Skeletal muscle satellite cell (primary cell): ENCODE measurements around the gene BCAN.
"Not testable (repeated sequence)": the region's sequence is repeated elsewhere in the genome, so short reads cannot be mapped to it uniquely, and the experiment has no call there.

ENCODE experiments used
- H3K27me3 ChIP-seq: 2 replicates; pipeline ENCODE4 v1.7.0; 2013; ENCODE audit warnings: low read length; ENCODE audit not compliant: control insufficient read depth, insufficient read depth
- H3K36me3 ChIP-seq: 2 replicates; pipeline ENCODE4 v1.7.0; 2013; ENCODE audit warnings: mild to moderate bottlenecking, control low read depth, low read length; ENCODE audit not compliant: insufficient read depth
- H3K4me1 ChIP-seq: 2 replicates; pipeline ENCODE4 v1.7.0; 2013; ENCODE audit warnings: low read length; ENCODE audit not compliant: control insufficient read depth, insufficient read depth
- H3K4me2 ChIP-seq: 2 replicates; pipeline ENCODE4 v1.7.0; 2013; ENCODE audit warnings: mild to moderate bottlenecking, low read length
- H3K4me3 ChIP-seq: 2 replicates; pipeline ENCODE4 v1.7.0; 2013; ENCODE audit warnings: low read length
- H3K9ac ChIP-seq: 2 replicates; pipeline ENCODE4 v1.7.0; 2013; ENCODE audit warnings: mild to moderate bottlenecking, low read depth, low read length, moderate library complexity
- H3K9me3 ChIP-seq: replicated peaks from 2 replicates; pipeline ENCODE4 v1.7.0; 2013; ENCODE audit warnings: mild to moderate bottlenecking, control low read depth, low read length

Gene BCAN

DNA sequence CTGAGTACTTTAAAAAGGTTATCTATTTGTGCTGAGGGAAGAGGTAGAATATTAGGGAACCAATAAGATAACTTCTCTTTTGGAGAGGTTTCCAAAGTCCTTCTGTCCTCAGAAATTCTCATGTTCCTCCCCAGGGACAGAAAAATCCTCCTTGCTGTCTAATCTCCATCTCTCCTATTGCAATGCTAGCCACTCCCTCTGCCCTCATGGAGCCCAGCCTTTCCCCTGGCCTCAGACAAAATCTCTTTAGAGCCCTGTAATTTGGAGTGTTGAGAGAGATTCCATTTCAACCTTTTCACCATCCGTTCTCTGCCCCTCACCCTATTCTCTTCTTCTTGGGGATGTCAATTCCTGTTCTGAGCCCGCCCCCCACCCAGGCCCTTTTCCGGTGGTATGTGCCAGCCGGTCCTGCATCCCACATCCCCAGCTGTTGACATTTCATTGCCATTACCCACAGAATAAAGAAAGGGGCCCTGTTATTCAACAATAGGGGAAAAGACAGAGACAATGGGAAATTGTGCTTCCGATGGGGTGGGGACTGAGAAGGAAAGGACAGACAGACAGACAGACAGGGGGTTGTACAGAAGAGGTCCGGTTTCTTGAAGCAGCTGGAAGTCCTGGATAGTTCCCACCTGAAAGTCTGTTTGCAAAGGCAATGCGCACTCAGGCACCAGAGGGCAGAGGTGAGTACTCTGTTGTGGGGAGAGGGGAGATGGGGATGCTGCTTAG is 22.9 kb upstream of the BCAN start, which contains the start of gene HAPLN2:
HAPLN2 (plus strand) TSS at position 563 of the 729 bp plus-strand sequence. CDS start 4,076 bp downstream, outside the sequence.
- no peaks in the 10 kb centered on the region for H3K36me3 ChIP-seq
- H3K9me3 ChIP-seq: no peaks in the 10 kb centered on the region
- no peak within 1 kb of the TSS for H3K4me3 ChIP-seq
- no peak within 1 kb of the TSS for H3K9ac ChIP-seq
- H3K27me3 ChIP-seq: peaks cover 59% of the 10 kb centered on the region
- H3K4me1 ChIP-seq: peaks cover 11% of the 10 kb centered on the region
- H3K4me2 ChIP-seq: no peak within 1 kb of the TSS

DNA sequence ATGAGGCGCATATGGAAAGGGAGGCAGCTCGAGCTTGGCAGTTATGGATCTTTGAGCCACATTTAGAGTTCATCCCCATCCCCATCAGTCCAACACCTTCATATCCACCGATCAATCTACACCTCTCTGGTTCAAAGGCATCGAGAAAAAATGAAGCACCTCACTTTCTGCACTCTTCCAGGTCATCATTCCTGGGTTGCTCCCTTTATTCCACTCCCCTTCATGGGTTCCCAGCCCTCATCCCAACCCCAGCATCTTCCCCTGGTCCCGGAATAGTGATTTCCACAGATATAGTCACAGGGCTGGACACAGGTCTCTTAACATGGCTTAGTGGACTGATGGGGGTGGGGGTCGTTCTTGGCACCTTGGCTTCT is 22.3 kb upstream of the BCAN start:
- Histone ChIP-seq H3K9me3 (no peaks in the 10 kb centered on the region), H3K9ac (no peak overlapping the region), H3K4me1 (peaks cover 16% of the 10 kb centered on the region), H3K4me2 (no peak overlapping the region), H3K36me3 (no peaks in the 10 kb centered on the region), H3K27me3 (peaks cover 63% of the 10 kb centered on the region), H3K4me3 (no peak overlapping the region)

DNA sequence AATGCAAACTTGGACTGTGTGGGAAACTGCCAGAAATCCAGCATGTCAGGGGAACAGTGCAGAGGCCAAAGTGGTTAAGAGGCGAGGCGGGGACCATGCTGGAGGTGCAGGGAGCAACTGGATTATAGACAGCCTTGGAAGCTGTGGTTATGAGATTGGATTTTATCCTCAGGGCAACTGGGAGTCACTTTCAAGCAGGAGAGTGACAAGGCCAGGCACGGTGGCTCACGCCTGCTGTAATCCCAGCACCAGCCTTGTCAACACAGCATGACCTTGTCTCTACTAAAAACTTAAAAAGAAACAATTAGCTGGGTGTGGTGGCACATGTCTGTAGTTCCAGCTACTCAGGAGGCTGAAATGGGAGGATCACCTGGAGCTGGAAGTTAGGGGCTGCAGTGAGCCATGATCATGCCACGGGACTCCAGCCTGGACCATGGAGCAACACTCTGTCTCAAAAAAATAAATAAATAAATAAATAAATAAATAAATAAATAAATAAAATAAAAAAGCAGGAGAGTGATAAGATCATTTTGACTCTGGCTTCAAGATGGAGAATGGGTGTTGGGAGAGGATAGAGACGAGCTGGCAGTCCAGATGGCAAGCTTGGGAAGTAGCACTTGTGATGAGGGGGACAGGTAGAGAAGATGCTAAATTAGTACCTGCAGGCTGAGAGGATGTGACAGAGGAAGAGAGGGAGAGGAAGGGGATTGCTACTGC is 19.2 kb upstream of the BCAN start:
- H3K4me1 ChIP-seq: peaks cover 18% of the 10 kb centered on the region
- no peak overlapping the region for H3K4me3 ChIP-seq
- no peak overlapping the region for H3K9ac ChIP-seq
- no peaks in the 10 kb centered on the region for H3K36me3 ChIP-seq
- H3K4me2 ChIP-seq: no peak overlapping the region
- H3K27me3 ChIP-seq: peaks cover 73% of the 10 kb centered on the region
- H3K9me3 ChIP-seq: no peaks in the 10 kb centered on the region

DNA sequence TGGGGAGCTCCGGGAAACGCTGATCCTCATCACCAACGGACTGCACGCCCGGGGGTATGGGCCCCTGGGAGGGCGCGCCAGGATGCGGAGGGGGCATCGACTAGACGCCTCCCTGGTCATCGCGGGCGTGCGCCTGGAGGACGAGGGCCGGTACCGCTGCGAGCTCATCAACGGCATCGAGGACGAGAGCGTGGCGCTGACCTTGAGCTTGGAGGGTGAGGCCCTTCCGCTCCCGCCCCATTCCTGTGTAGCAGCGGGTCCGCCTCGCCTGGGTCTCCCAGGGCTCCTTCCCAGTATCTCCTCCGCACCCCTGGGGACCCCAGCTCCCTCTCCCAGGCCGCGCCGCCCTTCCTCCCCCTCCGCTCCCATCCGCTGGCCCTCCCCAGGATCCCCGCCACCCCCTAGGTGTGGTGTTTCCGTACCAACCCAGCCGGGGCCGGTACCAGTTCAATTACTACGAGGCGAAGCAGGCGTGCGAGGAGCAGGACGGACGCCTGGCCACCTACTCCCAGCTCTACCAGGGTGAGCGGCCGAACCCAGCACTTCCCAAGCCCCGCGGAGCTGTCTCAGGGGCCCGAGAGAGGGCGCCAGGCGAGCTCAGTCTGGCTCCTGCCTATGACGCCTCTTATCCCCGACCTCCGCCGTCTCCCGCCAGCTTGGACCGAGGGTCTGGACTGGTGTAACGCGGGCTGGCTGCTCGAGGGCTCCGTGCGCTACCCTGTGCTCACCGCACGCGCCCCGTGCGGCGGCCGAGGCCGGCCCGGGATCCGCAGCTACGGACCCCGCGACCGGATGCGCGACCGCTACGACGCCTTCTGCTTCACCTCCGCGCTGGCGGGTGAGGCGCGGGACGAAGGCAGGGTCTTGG is 17.7 kb upstream of the BCAN start:
- Histone ChIP-seq H3K9ac (no peak overlapping the region), H3K4me1 (peaks cover 18% of the 10 kb centered on the region), H3K27me3 (peaks cover 71% of the 10 kb centered on the region), H3K36me3 (no peaks in the 10 kb centered on the region), H3K4me3 (peak overlapping the region; percentile 64), H3K9me3 (no peaks in the 10 kb centered on the region), H3K4me2 (peak overlapping the region; percentile 87)

DNA sequence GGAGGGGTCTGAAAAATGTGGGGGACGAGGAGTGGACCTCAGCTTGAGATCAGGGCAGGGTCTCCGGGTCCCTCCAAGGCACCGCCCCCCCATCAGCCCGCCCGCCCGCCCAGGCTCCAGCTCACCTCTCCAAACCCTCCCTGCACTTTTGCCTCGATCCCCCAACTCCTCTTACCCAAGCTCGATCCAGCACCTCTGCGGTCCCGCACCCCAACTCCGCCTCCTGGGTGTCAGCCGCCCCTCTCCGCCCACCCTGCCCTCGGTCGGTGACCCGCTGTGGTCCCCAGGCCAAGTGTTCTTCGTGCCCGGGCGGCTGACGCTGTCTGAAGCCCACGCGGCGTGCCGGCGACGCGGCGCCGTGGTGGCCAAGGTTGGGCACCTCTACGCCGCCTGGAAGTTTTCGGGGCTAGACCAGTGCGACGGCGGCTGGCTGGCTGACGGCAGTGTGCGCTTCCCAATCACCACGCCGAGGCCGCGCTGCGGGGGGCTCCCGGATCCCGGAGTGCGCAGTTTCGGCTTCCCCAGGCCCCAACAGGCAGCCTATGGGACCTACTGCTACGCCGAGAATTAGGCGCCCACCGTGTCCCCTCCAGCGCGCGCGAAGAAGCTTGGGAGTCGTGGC is 17.0 kb upstream of the BCAN start:
- Histone ChIP-seq H3K27me3 (peaks cover 67% of the 10 kb centered on the region), H3K4me1 (peaks cover 18% of the 10 kb centered on the region), H3K36me3 (no peaks in the 10 kb centered on the region), H3K9ac (no peak overlapping the region), H3K4me2 (peak overlapping the region; percentile 87), H3K9me3 (no peaks in the 10 kb centered on the region), H3K4me3 (peak overlapping the region; percentile 64)

DNA sequence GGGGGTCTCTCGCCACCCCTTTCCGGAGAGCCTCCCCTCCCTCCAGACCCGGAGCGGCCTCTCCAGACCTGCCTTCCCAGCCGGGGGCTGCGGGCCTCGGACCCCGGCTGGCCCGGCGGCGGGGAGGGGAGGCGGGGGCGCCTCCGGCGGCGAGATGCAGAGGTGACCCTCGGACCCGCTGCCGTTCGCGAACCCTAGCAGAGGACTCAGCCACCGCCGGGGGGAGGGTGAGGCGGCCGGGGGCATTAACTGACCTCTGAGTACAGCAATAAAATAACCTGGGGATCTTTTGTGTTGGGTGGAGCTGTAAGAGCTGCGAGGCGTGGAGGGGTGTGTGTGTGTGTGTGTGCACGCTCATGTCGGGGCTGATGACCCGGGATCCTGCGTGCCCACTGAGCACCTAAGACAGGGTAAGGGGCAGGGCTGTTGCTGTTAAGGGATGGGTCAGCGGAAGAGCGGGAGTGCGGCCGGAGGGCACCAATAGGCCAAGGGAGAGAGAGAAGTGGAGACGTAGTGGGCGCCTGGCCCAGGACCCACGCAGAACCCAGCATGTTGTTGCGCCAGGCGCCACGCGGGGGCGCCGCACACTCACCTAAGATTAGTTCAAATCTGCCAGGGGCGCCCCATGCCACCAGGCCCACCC is 16.4 kb upstream of the BCAN start:
- peaks cover 62% of the 10 kb centered on the region for H3K27me3 ChIP-seq
- no peak overlapping the region for H3K4me3 ChIP-seq
- peaks cover 18% of the 10 kb centered on the region for H3K4me1 ChIP-seq
- no peak overlapping the region for H3K9ac ChIP-seq
- no peaks in the 10 kb centered on the region for H3K9me3 ChIP-seq
- no peaks in the 10 kb centered on the region for H3K36me3 ChIP-seq
- peak overlapping the region; percentile 34 for H3K4me2 ChIP-seq

DNA sequence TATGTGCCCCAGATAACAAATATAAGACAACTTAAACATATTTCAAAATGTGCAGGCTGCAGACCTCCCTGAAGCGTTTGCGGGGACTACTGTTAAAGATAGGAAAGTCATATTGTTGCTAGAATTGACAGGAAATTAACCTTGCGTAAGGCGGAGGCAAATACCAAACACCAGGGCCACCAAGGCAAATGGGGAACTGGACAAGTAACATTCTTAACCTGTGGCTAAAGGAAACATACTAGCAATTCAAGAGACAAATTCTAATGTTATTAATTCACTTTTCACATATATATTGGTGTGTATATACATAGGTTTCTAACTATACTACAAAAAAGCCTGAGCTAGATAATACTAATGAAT is 15.9 kb upstream of the BCAN start:
- Histone ChIP-seq H3K4me3 (no peak overlapping the region), H3K4me1 (peaks cover 18% of the 10 kb centered on the region), H3K36me3 (no peaks in the 10 kb centered on the region), H3K9me3 (no peaks in the 10 kb centered on the region), H3K4me2 (no peak overlapping the region), H3K9ac (no peak overlapping the region), H3K27me3 (peaks cover 62% of the 10 kb centered on the region)

DNA sequence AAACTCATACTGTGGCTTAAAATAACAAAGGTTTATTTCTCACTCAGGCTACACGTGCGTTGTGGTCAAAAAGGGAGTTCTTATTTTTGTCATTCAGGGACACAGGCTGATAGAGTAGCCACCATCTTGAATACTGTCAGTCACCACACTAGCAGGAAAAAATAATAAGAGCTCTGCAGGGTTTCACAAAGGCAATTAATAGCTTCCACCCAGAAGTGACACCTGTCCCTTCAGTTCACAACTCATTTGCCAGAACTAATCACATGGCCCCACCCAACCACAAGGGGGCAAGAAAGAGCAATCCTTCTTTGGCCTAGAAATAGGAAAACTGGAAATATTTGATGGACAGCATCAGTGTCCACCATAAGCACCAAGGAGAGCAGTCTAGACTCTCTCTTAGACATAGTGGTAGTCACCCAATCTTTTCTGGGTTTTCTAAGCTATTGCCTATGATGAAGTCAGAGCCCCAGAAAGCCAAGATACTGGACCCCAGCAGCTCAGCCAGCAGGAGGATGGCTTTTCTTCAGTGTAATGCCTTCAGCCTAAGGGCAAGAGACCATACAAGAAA is 14.5 kb upstream of the BCAN start:
- Histone ChIP-seq H3K9ac (no peak overlapping the region), H3K9me3 (no peaks in the 10 kb centered on the region), H3K4me1 (peaks cover 18% of the 10 kb centered on the region), H3K4me3 (no peak overlapping the region), H3K36me3 (no peaks in the 10 kb centered on the region), H3K27me3 (peaks cover 62% of the 10 kb centered on the region), H3K4me2 (no peak overlapping the region)

DNA sequence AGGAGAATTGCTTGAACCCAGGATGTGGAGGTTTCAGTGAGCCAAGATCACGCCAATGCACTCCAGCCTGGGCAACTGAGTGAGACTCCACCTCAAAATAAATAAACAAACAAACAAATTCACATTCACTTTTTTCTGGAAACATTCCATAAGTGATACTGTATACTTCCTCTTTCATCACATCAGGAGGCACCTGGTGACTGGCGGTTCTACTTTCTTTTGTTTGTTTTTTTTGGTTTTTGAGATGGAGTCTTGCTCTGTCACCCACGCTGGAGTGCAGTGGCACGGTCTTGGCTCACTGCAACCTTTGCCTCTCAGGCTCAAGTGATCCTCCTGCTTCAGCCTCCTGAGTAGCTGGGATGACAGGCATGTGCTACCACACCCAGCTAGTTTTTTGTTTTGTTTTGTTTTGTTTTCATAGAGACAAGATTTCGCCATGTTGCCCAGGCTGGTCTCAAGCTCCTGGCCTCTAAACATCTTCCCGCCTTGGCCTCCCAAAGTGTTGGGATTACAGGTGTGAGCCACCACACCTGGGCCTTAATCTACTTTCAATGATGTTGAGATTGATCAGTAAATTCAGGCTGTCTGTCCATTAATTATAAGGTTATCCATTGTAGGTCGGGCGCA is 12.0 kb upstream of the BCAN start:
- Histone ChIP-seq H3K36me3 (no peaks in the 10 kb centered on the region), H3K4me3 (no peak overlapping the region), H3K27me3 (peaks cover 64% of the 10 kb centered on the region), H3K9ac (no peak overlapping the region), H3K4me1 (peaks cover 8% of the 10 kb centered on the region), H3K9me3 (no peaks in the 10 kb centered on the region), H3K4me2 (no peak overlapping the region)

DNA sequence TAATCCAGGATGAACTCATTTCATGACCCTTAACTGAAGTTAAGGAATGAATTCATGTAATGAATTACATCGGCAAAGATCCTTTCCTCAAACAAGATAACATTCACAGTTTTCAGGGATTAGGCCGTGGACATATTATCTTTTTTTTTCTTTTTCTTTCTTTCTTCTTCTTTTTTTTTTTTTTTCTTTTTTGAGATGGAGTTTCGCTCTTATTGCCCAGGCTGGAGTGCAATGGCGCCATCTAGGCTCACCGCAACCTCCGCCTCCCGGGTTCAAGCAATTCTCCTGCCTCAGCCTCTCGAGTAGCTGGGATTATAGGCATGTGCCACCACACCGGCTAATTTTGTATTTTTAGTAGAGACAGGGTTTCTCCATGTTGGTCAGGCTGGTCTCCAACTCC is 10.8 kb upstream of the BCAN start:
- H3K9ac ChIP-seq, H3K36me3 ChIP-seq, H3K9me3 ChIP-seq, H3K4me2 ChIP-seq, H3K4me3 ChIP-seq, H3K4me1 ChIP-seq: not testable (repeated sequence)
- H3K27me3 ChIP-seq: peaks cover 63% of the 10 kb centered on the region
